UCSD-AML1 (cell line): ENCODE results near the gene TMEM175.

Experiments
- DNase-seq: peaks from one replicate; lab custom pipeline; 2025; ENCODE audit not compliant: unreplicated experiment; lab: John Stamatoyannopoulos, UW

The TMEM175 gene

DNA sequence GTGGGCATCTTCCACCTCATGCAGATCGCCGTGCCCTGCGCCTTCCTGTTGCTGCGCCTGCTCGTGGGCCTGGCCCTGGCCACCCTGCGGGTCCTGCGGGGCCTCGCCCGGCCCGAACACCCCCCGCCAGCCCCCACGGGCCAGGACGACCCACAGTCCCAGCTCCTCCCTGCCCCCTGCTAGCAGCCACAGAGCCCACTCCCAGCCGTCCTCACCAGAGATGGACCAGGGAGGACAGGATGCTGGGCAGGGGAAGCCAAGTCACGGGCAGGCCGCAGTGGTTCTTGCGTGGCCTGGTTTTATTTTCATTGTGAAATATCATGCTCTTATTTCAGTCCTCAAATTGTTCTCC, 26.0 kb downstream of the TMEM175 start:
- no peak for DNase-seq

DNA sequence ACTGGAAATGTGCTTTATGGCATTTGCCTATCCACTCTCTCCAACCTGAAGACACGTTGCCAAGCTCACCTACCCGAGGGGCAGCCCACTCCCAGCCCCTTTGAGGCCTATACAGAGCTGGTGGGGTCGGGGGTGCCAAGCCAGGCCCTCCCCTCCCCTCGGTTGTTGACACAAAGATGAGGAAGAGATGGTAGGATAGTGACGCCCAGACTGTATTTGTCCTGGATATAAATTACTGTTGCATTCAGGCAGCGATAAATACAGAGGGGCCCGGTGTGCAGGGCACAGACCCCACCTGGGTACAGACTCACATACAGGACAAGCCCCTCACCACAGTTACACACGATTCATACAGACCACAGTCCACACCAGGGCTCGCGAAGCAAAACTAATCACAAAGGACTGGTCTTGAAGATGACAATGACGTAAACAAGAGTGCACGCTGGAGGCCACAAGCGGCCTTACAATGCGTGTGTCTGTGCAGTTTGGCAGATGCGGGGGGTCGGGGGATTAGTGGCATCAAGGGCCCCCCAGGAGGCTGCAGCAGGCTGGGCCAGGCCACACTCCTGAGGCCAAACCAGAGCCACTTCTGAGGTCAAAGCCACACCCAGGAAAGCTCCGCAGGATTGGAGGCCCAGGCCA, 26.6 kb downstream of the TMEM175 start:
- DNase-seq = no peak

DNA sequence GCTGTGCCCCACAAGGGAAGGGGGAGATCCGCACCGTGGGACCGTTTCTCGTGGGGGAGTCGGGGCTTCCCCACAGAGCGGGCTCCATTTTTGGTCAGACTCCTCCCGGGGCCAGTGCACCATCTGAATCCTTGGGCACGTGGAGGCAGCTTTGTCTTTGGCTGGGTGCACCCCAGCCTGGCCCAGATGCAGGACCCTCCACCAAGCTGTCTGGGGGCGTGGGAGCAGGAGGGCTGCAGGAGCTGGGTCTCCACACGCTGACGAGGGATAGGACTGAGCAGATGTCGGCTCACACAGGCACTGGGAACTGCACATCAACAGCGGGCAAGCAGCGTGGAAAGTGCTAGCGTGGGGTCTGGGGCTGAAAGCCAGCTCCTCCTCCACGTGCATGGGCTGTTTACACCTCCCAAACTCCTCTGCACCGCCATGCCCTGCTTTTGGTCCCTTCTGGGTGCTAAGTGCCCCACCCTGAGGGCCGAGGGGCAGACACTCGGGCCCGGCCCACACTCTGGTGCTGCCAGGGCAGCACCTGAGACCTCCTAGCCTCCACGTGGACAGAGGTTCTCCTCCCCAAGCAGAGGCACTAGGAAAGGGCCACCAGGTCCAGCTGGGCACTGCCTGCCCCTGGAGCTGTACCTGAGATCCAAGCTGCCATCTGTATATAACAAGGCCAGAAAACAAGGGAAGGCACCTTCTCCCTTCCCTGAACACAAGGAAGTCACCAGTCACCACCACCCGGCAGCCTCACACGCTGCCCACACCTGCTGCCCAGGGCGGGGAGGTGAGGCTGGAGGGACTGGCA, 27.3 kb downstream of the TMEM175 start:
- no peak for DNase-seq

DNA sequence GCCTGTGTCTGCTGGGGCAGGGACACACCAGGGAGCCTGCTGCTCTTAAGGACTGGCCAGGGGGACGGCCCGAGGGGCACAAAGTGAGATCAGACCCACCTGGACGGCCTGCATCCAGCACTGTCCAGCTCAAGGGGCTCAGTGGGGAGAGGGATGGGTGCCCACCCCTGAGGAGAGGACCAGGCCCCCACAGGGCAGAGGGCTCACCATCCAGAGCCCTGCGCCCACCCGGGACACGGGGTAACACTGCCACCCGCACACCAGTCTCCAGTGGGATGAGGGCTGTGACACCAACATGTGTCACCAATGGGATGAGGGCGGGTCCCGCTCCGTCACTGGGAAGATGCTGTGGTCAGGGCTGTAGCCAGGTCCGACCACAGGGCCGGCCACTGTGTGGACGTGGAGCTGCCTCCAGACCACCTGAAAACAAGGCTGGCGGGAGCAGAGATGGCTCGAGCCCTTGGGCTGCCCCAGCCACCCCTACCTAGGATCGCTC, 27.9 kb downstream of the TMEM175 start:
- no peak for DNase-seq

DNA sequence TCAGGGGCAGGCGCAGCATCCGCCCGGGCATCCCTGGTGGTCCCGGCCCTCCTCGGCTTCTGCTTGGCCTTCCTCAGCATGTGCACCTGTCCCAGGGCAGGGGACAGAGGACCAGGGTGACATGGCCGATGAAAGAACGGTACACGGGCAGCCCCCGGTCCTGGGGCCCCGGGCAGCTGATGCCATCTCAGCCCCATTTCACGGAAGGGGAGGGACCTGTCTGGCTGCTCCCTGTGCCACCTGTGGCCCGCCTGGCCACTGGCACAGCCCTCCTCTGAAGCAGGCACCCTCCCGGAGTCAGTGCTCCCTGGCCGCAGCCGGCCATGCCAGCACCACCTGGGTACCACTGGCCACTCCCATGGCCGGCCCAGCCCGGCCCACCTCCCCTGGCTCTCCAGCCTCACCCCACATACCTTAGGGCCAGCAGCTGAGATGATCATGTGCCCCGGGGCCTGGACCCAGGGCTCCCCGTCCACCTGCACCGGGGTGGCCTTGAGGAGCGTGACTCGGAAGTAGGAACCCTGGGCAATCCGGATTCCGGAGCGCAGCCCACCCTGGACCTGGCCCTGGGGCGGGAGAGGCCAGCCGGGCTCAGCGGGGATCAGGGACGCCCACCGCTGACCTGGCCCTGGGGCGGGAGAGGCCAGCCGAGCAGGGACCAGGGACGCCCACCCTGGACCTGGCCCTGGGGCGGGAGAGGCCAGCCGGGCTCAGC, 28.5 kb downstream of the TMEM175 start:
- DNase-seq = no peak

DNA sequence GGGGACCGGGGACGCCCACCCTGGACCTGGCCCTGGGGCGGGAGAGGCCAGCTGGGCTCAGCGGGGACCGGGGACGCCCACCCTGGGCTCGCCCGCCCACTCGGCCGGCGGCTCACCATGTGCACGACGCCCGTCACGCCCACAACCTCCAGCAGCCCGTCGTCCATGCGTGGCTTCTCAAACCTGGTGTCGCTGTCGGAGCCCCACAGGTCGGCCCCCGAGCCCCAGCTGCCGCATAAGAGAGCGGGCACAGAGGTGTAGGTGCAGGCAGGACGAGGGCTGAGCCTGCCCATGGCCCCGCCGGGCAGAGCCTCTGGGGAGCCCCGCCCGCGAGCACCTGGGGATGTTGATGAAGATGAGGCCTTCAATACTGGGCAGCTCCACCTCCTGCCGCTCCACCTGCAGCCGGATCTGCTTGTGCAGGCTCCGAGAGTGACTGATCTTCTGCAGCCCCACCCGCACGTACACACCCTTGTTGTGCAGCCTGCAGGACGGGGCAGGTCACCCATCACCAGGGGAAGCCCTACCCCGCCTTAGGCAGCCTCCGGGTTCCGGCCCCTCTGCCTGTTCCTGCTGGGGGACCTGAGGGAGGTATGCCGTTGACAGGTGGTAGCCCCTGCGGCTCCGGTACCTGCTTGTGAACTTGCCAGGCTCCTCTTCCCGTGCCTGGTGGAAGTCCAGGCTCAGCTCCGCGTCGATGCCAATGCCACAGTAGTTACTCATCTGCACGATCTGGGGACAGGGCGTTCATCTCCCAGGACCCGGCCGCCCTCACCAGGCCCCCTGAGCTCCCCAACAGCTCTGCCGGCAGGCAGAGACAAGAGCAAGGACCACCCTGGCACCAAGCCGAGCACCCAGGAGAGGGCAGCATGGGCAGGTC, 29.3 kb downstream of the TMEM175 start:
- no peak for DNase-seq

DNA sequence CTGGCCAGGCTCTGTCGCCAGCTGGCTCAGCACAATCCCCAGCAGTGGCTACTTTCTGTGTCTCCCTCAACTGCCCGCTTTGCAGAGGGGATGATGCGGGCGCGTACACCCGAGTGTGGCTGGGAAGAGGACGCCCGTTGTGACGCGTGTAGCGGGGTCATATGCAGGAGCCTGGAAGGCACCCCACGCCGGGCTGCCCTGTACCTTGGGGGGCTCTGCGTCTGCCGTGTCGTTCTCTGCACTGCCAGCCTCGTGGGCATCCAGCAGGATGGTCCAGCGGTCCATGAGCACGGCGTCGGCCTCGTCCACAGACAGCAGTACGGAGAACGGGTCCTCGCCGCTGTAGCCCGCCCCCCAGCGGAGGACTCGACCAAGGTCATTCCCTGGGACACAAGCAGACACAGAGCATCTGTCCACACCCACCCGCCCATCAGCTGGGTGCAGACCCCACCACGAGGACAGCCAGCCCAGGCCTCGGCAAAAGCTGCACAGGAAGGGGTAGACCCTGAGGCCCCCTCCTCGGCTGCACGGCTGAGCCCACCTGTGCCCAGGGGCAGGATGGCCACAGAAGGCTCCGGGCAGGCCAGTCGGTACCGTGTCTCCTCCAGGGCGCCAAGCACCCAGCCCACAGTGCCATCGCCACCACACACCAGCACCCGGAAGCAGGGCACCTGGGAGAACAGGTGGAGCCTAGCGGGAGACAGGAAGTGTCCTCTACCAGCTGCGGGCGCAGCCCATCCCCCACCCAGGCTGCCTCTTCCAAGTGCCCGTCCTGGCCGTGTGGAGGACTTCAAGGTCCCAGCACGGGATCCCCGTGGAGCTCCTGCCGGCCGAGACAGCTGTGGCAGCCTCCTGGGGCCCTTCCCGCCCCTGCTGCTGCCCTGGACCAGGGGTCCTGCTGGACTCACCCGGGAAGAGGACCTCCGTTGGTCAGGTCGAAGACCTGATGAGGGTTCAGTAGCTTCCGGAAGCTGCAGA, 30.3 kb downstream of the TMEM175 start:
- DNase-seq = no peak

DNA sequence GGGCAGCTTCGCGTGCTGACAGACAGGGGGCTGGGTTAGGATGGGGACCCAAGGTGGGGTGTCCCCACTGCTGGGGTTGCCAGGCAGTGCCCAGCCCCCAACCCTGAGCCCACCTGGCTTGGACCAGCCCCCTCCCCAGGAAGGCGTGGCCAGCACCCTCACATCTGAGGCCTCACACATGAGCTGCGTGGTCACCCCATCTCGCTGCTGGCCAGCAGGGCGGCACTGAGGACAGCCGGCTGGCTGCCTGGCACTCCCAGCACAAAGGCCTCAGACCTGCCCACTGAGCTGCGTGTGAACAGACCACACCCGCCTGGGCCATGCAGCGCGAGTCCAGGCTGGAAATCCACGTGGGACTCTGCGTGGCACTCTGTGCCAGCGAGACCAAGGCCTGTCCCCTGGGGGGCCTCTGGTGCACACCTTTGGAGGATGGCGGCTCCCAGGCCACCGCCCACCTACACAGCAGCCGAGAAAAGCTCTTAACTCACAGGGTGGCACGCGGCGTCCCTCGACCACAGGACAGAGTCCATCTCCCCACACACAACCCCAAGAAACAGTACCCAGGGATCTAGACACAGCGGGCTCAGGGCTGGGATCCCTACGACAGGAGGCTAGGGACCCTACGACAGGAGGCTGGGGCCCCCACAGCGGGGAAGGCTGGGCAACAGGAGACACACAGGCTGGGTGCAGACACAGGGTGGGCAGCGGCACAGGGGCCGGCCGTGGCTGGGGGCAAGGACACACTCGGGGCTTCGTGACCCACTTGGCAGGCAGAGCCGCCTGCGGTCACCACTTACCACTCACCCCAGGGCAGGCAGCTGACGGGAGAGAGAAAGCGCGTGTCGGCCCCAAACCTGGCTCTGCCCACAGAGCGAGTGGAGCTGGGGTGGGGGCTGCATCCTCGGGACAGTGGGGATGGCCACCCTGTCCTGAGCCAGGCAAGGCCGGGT, 31.3 kb downstream of the TMEM175 start:
- DNase-seq = no peak

DNA sequence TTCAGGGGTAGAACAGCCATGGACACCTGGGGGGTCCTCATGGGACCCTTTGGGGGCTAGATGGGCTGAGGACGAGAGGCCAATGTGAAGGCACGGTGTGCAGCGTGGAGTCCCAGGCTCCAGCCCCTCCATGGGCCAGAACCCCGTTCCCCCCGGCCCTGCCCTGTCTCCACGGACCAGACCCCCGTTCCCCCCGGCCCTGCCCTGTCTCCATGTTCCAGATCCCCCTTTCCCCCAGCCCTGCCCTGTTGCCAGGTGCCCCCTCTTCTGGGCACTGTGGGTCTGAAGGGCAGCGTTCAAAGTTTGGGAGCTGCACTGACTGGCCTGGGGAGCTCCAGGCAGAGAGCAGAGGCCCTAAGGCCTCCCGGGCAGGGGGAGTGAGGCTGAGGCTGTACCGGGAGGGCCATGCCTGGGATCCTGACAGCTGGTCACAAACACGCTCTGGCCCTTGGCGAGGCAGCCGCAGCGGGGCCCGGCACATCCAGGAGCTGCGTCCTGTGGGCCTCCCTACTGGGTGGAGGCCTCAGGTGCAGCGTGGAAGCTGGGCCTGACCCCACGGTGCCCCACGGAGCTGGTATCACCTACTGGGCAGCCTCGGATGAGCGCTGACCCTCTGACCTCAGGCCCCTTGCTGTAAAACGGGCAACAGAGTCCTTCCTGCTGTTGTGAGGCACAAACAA, 32.2 kb downstream of the TMEM175 start:
- no peak for DNase-seq

DNA sequence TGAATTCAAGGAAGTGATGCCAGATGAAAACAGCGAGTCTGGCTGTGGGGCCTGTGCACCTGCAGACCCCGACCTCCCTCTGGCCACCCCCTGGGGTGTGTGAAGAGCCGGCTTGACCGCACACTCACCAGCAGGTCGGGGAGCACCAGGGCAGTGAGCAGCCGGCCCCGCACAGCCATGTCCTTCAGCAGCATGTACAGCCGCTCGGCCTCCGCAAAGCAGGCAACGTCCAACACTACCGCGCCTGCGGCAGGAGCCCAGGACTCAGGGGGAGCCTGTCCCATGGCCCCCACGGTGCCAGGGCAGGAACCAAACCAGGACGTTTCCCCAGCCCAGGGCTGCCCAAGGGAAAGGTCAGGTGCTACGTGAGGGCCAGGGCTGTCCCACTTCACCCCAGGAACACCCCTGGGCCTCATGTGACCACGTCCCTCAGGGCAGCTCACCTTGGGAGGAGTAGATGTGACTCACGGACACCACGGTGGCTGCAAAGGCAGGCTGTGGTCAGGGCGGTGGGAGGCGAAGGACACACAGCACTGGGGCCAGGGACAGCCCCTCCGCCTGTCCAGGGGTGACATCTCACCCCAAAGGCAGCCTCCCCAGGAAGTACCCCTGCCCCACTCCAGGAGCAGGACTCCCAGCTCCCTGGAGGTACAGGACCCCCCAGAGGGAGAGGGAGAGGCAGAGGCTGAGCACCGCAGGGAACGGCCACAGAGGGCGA, 32.9 kb downstream of the TMEM175 start:
- DNase-seq = no peak

DNA sequence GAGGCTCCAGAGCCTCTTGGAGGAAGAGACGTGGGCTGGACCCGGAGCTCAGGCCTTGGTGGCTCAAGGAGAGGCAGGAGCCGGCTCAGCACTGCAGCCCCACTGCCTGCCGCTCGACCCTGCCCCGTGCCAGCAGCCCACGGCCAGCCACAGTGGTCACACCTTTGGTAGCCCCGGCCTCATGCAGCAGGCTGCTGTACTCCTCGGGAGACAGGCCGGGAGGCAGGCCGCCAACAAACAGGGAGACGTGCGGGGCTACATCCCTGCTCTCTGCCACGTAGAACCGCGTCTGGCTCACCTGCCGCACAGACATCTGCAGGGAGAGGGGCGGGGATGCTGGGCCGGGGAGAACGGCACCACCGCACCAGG, 33.5 kb downstream of the TMEM175 start:
- DNase-seq = no peak

DNA sequence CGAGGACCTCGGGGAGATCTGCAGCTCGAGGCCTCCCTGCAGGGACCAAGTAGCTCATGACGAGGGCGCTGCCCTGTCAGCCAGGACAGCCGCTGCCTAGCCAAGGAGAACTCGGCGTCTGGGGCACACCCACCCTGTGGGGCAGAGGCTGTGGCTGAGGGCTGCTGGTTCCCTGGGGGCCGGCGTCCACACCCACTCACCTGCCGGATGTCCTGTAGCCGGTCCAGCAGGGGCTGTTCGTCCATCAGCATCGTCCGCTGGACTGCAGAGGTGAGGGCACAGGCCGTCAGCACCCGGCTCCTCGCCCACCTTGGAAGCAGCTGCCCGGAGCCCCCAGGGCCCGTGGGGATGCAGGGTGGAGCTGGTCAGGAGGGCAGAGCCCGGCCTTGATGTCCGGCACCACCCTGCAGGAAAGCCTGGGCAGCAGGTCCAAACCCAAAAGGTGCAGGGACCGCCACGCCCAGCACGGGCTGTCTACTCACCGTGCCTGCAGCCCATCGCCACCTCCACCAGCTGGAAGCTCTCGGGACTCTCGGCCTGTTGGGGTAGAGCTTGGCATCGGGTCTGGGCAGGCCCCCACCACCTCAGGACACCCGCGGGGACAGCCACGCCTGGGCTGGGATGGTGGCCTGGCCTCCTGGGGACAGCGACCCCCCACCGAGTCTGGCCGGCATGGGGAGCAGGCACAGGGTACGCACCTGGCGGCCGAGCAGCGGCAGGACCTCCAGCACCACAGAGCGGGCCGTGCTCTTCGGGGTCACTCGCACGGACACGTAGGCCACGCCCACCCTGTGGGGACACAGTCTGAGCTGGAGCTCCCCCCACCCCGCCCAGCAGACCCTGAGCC, 34.2 kb downstream of the TMEM175 start:
- DNase-seq = no peak

DNA sequence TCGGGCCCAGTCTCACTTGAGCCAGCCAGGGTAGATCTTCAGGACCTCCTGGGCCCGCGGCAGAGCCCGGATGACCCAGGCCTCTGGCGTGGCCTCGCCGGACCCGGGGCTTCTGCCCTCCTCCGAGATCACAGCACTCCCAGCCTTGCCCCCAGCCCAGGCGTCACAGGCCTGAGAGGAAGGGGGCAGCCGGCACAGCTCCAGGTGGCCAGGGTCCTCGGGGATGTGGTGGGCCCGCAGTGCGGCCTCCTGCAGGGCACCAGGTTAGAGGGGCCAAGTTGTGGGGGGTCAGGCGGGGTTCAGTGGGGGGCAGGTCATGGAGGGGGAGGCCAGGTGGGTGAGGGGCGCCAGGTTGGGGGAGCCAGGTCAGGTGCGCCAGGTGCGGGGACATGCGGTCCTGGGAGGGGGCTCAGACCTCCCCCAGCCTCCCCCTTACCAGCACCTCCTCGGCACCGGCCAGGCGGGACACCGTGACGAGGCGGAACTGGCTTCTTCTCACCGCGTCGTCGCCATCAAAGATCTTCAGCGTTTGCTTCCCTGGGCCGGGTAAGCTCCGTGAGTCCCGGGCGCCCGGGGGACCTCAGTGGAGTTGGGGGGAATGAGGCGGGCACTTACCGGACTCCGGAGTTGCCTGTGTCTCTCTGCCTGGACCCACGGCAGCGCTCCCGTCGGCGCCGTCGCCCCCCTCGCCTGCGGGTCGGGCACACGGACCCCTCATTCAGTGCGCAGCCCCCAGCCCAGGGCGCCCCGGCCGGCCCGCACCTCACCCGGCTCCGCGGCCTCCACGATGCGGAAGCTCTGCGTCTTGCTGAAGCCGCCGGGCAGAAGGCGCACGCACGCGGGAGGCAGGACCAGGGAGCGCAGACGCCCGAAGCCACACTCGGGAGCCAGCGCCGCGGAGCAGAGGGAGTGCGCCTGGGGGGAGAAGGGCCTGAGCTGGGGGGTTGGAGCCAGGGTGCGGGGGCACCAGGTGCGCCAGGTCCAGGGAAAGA, 35.1 kb downstream of the TMEM175 start:
- DNase-seq = no peak

DNA sequence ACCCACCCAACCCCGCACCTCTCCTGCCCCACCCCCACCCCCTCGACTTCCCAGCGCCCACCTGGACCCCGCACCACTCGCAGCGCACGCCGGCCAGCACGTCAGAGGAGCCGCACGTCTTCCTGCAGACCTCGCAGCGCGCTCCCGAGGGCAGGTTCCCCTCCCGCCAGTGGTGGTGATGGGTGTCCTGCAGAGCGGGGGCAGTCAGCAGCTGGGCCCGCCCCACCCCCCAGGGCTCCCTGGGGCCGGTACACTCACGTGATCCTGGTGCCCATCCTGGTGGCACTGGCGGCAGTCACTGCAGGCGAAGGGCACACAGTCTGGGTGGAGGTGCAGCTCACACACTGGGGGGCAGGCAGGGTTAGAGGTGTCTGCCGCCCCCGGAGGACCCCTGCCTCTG, 36.0 kb downstream of the TMEM175 start:
- no peak for DNase-seq

DNA sequence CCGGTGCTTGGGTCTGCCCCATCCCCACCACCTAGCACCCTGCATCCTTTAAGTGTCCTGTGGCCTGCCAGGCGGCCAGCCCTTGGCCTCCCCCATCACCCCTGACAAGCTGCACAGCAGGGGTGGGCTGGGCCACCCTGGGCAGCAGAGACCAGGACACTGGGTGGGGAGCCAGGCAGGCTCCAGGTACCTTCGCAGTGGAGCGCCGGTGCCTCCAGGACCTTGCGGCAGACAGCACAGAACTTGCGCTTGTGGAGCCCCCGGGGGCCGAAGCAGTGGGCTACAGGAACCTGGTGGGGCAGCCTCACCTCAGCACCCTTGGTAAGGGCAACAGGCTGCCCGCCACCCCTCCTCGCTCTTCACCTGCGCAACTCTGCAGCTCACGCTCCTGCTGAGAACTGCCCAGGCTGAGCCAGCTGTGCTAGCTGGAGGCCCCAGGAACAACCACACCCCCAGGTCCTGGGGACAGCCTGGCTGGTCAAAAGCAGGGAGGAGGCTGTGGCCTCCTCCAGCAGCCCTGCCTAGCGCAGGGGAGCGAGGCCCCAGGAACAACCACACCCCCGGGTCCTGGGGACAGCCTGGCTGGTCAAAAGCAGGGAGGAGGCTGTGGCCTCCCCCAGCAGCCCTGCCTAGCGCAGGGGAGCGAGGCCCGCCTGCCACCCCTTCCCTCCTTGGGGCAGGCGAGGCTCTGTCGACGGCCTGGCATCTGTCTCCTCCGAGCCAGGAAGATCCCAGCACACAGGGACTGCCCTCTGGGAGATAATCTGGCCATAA, 36.5 kb downstream of the TMEM175 start:
- no peak for DNase-seq
